Neural cell (in vitro differentiated cells): ENCODE measurements around the gene GOLGA3.

ENCODE experiments used
- CTCF ChIP-seq: fragments of 450-650 bp; IDR thresholded peaks from 2 replicates; pipeline ENCODE4 v1.5.1; 2014; ENCODE audit warnings: antibody characterized with exemption, mild to moderate bottlenecking, moderate library complexity; ENCODE audit not compliant: poor library complexity, severe bottlenecking
- EP300 ChIP-seq: fragments of 450-650 bp; conservative IDR thresholded peaks from 2 replicates; pipeline ENCODE4 v1.6.1; 2014; ENCODE audit warnings: antibody characterized with exemption, mild to moderate bottlenecking, moderate library complexity; ENCODE audit not compliant: poor library complexity, severe bottlenecking
- EZH2 ChIP-seq: fragments of 200-600, 300-800 bp; shearing (Covaris generic), sonication (generic); IDR thresholded peaks from 2 replicates; pipeline ENCODE4 v1.6.1; 2014; ENCODE audit warnings: antibody characterized with exemption, low read length, borderline replicate concordance, mild to moderate bottlenecking; ENCODE audit not compliant: insufficient read depth, poor library complexity, severe bottlenecking
- MXI1 ChIP-seq: fragments of 450-650 bp; conservative IDR thresholded peaks from 2 replicates; pipeline ENCODE4 v1.6.1; 2014; ENCODE audit warnings: antibody characterized with exemption, mild to moderate bottlenecking; ENCODE audit not compliant: poor library complexity, severe bottlenecking
- POLR2AphosphoS5 ChIP-seq: IDR thresholded peaks from 2 replicates; pipeline ENCODE4 v1.6.1; 2012
- RAD21 ChIP-seq: fragments of 450-650 bp; conservative IDR thresholded peaks from 2 replicates; pipeline ENCODE4 v1.6.1; 2014; ENCODE audit warnings: antibody characterized with exemption, mild to moderate bottlenecking, moderate library complexity
- REST ChIP-seq: IDR thresholded peaks from 2 replicates; pipeline ENCODE4 v1.6.1; 2012; ENCODE audit warnings: borderline replicate concordance
- SMC3 ChIP-seq: fragments of 450-650 bp; conservative IDR thresholded peaks from 2 replicates; pipeline ENCODE4 v1.6.1; 2014; ENCODE audit warnings: antibody characterized with exemption, mild to moderate bottlenecking, moderate library complexity; ENCODE audit not compliant: poor library complexity
- TAF1 ChIP-seq: IDR thresholded peaks from 2 replicates; pipeline ENCODE4 v1.6.1; 2012; ENCODE audit warnings: low read depth

- TF ChIP-seq MXI1 (no peak), CTCF (no peak), EZH2 (no peak), TAF1 (no peak), RAD21 (no peak), REST (no peak), EP300 (no peak), POLR2AphosphoS5 (no peak), SMC3 (no peak)
Measured at GRCh38 chr12:132803125-132803524, 25.5 kb downstream of the GOLGA3 start.
